NT2/D1 (cell line): Measurements from ENCODE around the gene GALNT9.

Experiments used
- DNase-seq: peaks from one replicate; pipeline ENCODE4 v3.0.0-alpha.2; 2011; ENCODE audit warnings: low read depth, low spot score
- H3K27me3 ChIP-seq: 2 replicates; pipeline ENCODE4 v1.6.0; 2011; ENCODE audit warnings: mild to moderate bottlenecking; ENCODE audit not compliant: insufficient read length, insufficient read depth
- H3K36me3 ChIP-seq: 2 replicates; pipeline ENCODE4 v1.6.1; 2011; ENCODE audit warnings: mild to moderate bottlenecking, low read length, mixed read lengths; ENCODE audit not compliant: insufficient read depth, insufficient read length
- H3K4me1 ChIP-seq: 2 replicates; pipeline ENCODE4 v1.5.1; 2011; ENCODE audit not compliant: insufficient read depth, insufficient read length
- H3K4me3 ChIP-seq: 2 replicates; pipeline ENCODE4 v1.5.1; 2011; ENCODE audit warnings: low read depth; ENCODE audit not compliant: insufficient read length
- H3K9ac ChIP-seq: 2 replicates; pipeline ENCODE4 v1.6.0; 2011; ENCODE audit warnings: low read depth; ENCODE audit not compliant: insufficient read length
- H3K9me3 ChIP-seq: 2 replicates; pipeline ENCODE4 v1.5.1; 2011; ENCODE audit warnings: mild to moderate bottlenecking, low read length; ENCODE audit not compliant: insufficient read depth
- SUZ12 ChIP-seq: IDR thresholded peaks from 2 replicates; pipeline ENCODE4 v1.6.1; 2011; ENCODE audit not compliant: insufficient read length, insufficient read depth; ENCODE audit errors: extremely low read depth
- YY1 ChIP-seq: IDR thresholded peaks from 2 replicates; pipeline ENCODE4 v1.6.1; 2011; ENCODE audit not compliant: insufficient read length, insufficient read depth
- ZNF274 ChIP-seq: IDR thresholded peaks from 2 replicates; pipeline ENCODE4 v1.6.1; 2011; ENCODE audit warnings: mild to moderate bottlenecking, low read depth, low read length

The GALNT9 gene

DNA sequence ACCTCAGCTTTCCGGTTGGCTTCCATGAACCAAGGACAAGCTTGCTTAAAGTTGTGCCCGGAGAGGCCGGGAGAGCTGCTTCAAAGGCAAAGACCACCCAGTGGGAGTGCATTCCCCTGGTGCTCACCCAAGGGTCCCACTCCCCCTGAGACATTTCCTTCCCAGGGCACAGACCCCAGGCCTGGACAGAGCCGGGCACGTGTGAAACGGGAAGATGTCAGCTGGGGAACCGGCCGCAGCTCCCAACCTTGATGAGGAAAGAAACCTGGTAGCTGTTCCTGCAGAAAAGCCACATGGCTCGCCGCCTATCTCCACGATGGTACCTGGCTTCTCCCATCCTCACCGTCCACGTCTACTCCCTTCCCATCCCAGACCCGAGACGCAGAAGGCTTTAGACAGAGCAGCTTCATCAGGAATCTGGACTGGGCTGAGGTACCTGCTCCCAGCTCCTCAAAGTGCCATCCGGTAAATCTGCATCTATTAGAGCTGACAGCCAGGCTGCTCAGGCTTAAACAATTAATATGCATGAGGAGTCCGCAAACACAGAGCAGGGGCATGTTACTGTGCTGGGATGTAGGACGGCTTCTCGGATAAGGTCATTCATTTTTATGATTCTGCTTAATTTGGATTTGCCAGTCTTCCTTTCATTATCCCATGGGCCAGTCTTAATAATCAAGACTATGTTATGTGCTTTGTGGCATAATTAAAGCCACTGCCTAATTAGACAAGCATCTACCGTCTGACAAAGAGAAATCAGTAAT lies 53.1 kb downstream of the GALNT9 start:
- Histone ChIP-seq H3K27me3 (peaks cover 3% of the 10 kb centered on the region), H3K36me3 (no peaks in the 10 kb centered on the region)
- no peak for TF ChIP-seq ZNF274
- no peak for TF ChIP-seq YY1
- TF ChIP-seq SUZ12: no peak

GRCh38 chr12:132275631-132276030 lies 53.8 kb downstream of the GALNT9 start:
- H3K9me3 ChIP-seq: no peaks in the 10 kb centered on the region
- TF ChIP-seq SUZ12 (no peak), ZNF274 (no peak), YY1 (no peak)
- peaks cover 8% of the 10 kb centered on the region for H3K27me3 ChIP-seq

More for the DNA sequence above, 53.1 kb downstream of the GALNT9 start:
- no peaks in the 10 kb centered on the region for H3K9me3 ChIP-seq
- no peak for DNase-seq
- H3K9ac ChIP-seq: no peak overlapping the region
- H3K4me3 ChIP-seq: no peak overlapping the region
- peaks cover 29% of the 10 kb centered on the region for H3K4me1 ChIP-seq

DNA sequence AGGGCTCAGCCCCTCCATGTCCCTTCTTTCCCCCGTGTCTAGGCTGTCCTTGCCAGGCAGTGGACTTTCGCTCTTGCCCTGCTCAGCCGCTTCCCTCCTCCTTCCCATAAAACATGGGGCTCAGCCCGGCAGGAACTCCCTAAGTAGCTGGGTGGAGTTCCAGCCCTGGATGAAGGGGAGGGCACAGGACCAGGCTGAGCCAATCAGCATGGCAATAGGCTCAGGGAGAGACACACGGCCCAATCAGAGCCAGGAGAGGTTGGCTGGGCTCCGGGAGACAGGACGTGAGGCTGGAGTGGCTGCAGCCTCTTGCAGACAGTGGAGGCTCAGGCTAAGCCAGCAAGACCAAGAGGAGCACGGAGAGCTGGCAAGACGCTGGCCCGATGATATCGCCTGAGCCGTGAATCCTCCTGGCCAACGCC lies 54.3 kb downstream of the GALNT9 start:
- Histone ChIP-seq H3K36me3 (no peaks in the 10 kb centered on the region), H3K9ac (peak overlapping the region; percentile 44), H3K4me1 (peaks cover 29% of the 10 kb centered on the region), H3K9me3 (no peaks in the 10 kb centered on the region), H3K4me3 (peak overlapping the region; percentile 18), H3K27me3 (peaks cover 13% of the 10 kb centered on the region)
- DNase-seq: peak; percentile 39
- no peak for TF ChIP-seq ZNF274
- no peak for TF ChIP-seq SUZ12
- no peak for TF ChIP-seq YY1

More at GRCh38 chr12:132275631-132276030, 53.8 kb downstream of the GALNT9 start:
- Histone ChIP-seq H3K36me3 (no peaks in the 10 kb centered on the region), H3K9ac (peak overlapping the region; percentile 44), H3K4me3 (peak overlapping the region; percentile 18), H3K4me1 (peaks cover 29% of the 10 kb centered on the region)
- DNase-seq: no peak

GRCh38 chr12:132273992-132274334 lies 55.4 kb downstream of the GALNT9 start:
- H3K4me3 ChIP-seq: no peak overlapping the region
- TF ChIP-seq SUZ12 (no peak), YY1 (no peak)
- no peaks in the 10 kb centered on the region for H3K36me3 ChIP-seq
- H3K4me1 ChIP-seq: peaks cover 29% of the 10 kb centered on the region
- no peaks in the 10 kb centered on the region for H3K9me3 ChIP-seq
- peak overlapping the region; percentile 12 for H3K9ac ChIP-seq
- peaks cover 24% of the 10 kb centered on the region for H3K27me3 ChIP-seq
- no peak for DNase-seq

GRCh38 chr12:132272711-132273110 lies 56.7 kb downstream of the GALNT9 start:
- Histone ChIP-seq H3K36me3 (no peaks in the 10 kb centered on the region), H3K4me3 (no peak overlapping the region), H3K9me3 (no peaks in the 10 kb centered on the region), H3K27me3 (peaks cover 33% of the 10 kb centered on the region), H3K9ac (no peak overlapping the region), H3K4me1 (peaks cover 25% of the 10 kb centered on the region)
- no peak for DNase-seq
- TF ChIP-seq SUZ12 (no peak), ZNF274 (no peak)

DNA sequence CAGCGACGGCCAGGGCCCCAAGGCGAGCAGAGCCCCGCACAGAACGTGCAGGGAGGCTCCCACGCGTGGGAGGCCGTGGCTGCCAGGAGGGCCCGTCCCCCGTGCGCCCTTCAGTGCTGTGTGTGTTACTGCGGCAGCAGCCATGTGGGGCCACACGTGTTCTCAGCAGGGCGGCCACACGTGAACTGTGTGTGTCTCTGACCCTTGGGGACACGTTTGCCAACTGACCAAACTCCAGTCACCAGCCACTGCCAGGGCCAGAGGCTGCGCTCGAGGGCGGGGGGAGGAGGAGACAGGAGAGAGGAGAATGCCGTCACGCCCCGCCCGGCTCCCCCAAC lies 57.7 kb downstream of the GALNT9 start:
- peaks cover 42% of the 10 kb centered on the region for H3K27me3 ChIP-seq
- no peak for DNase-seq
- H3K9ac ChIP-seq: no peak overlapping the region
- H3K9me3 ChIP-seq: no peaks in the 10 kb centered on the region
- H3K4me1 ChIP-seq: peaks cover 21% of the 10 kb centered on the region
- TF ChIP-seq ZNF274 (no peak), YY1 (no peak), SUZ12 (no peak)
- no peak overlapping the region for H3K4me3 ChIP-seq
- H3K36me3 ChIP-seq: no peaks in the 10 kb centered on the region

- H3K4me1 ChIP-seq: peaks cover 21% of the 10 kb centered on the region
- H3K9me3 ChIP-seq: no peaks in the 10 kb centered on the region
- no peaks in the 10 kb centered on the region for H3K36me3 ChIP-seq
- no peak for DNase-seq
- no peak overlapping the region for H3K4me3 ChIP-seq
- no peak for TF ChIP-seq SUZ12
- no peak for TF ChIP-seq ZNF274
- TF ChIP-seq YY1: no peak
- H3K9ac ChIP-seq: no peak overlapping the region
- H3K27me3 ChIP-seq: peaks cover 48% of the 10 kb centered on the region
These were observed 58.2 kb downstream of the GALNT9 start for GRCh38 chr12:132270969-132271754.
